ENCODE measurements around the gene MND1.
A peak's percentile ranks its signal among the peaks of the same experiment; 100 is the strongest.

MND1 gene

GRCh38 chr4:153314915-153315314 lies 29.6 kb upstream of the MND1 start:
- DNase-seq (ENCODE audit: low spot score), result no peak
- no peak overlapping the region for H3K27ac ChIP-seq
- ChIA-PET CTCF (interaction anchor here (0.6 kb wide), 1 partner anchor 172 kb away, joined by 3 read pairs; no protein-coding TSS in a partner anchor), POLR2A (ENCODE audit: low non-redundant PET) (no interaction called here)
- no peak for TF ChIP-seq CTCF (conservative IDR thresholded peaks at IDR 0.05; ENCODE audit: low read depth)

GRCh38 chr4:153318696-153319320 lies 25.7 kb upstream of the MND1 start:
- no peak overlapping the region for H3K27ac ChIP-seq
- peak; percentile 81 for TF ChIP-seq CTCF (conservative IDR thresholded peaks at IDR 0.05; ENCODE audit: low read depth)
- peak; percentile 71 for DNase-seq (ENCODE audit: low spot score)
- ChIA-PET CTCF (interaction anchor here (0.6 to 4.0 kb wide), 4 partner anchors 12 to 235 kb away, joined by 3 to 23 read pairs (median 4); no protein-coding TSS in a partner anchor), POLR2A (ENCODE audit: low non-redundant PET) (no interaction called here)

GRCh38 chr4:153322791-153323190 lies 21.7 kb upstream of the MND1 start:
- H3K27ac ChIP-seq, result no peak overlapping the region
- ChIA-PET POLR2A (ENCODE audit: low non-redundant PET) (no interaction called here), CTCF (interaction anchor here (2.0 kb wide), 1 partner anchor 180 kb away, joined by 11 read pairs; no protein-coding TSS in a partner anchor)
- DNase-seq (ENCODE audit: low spot score), result no peak
- no peak for TF ChIP-seq CTCF (conservative IDR thresholded peaks at IDR 0.05; ENCODE audit: low read depth)

- no peak overlapping the region for H3K27ac ChIP-seq
- TF ChIP-seq CTCF (conservative IDR thresholded peaks at IDR 0.05; ENCODE audit: low read depth), result no peak
- POLR2A ChIA-PET (ENCODE audit: low non-redundant PET), result no interaction called here
- CTCF ChIA-PET, result interaction anchor here (0.7 to 2.0 kb wide), 2 partner anchors 181 to 247 kb away, joined by 3 to 11 read pairs; no protein-coding TSS in a partner anchor
- no peak for DNase-seq (ENCODE audit: low spot score)
Measured at GRCh38 chr4:153324046-153324445, 20.4 kb upstream of the MND1 start.

- CTCF ChIA-PET, result no interaction called here
- DNase-seq (ENCODE audit: low spot score), result no peak
- POLR2A ChIA-PET (ENCODE audit: low non-redundant PET), result no interaction called here
- H3K27ac ChIP-seq, result no peak overlapping the region
- TF ChIP-seq CTCF (conservative IDR thresholded peaks at IDR 0.05; ENCODE audit: low read depth), result no peak
Measured at GRCh38 chr4:153325558-153325957, 18.9 kb upstream of the MND1 start.

GRCh38 chr4:153326513-153326912 lies 18.0 kb upstream of the MND1 start:
- POLR2A ChIA-PET (ENCODE audit: low non-redundant PET), result no interaction called here
- CTCF ChIA-PET, result no interaction called here
- no peak for TF ChIP-seq CTCF (conservative IDR thresholded peaks at IDR 0.05; ENCODE audit: low read depth)
- no peak overlapping the region for H3K27ac ChIP-seq
- no peak for DNase-seq (ENCODE audit: low spot score)

Measured in RWPE1 (cell line).